Thyroid gland (tissue), 4 donors: ENCODE measurements around the gene FAM50B.

Experiments
- POLR2A ChIP-seq, 2 donors: fragments of 450-650 bp; IDR thresholded peaks; one replicate each; pipeline ENCODE4 v1.6.1; 2017; ENCODE audit warnings: antibody characterized with exemption in 2 of 2, mild to moderate bottlenecking in 2 of 2, moderate library complexity in 1 of 2
- TF ChIP-seq, protein P1 (sequence below), 6 experiments: fragments of 200-600 bp in 3 of 6; fragments of 450-650 bp in 3 of 6; sonication (generic) in 3 of 6; IDR thresholded peaks; one replicate each; pipeline ENCODE4 v1.5.1; 2016 to 2019; ENCODE audit warnings: antibody characterized with exemption in 6 of 6, mild to moderate bottlenecking in 2 of 6, inconsistent platforms in 1 of 6, moderate library complexity in 1 of 6

DNA sequence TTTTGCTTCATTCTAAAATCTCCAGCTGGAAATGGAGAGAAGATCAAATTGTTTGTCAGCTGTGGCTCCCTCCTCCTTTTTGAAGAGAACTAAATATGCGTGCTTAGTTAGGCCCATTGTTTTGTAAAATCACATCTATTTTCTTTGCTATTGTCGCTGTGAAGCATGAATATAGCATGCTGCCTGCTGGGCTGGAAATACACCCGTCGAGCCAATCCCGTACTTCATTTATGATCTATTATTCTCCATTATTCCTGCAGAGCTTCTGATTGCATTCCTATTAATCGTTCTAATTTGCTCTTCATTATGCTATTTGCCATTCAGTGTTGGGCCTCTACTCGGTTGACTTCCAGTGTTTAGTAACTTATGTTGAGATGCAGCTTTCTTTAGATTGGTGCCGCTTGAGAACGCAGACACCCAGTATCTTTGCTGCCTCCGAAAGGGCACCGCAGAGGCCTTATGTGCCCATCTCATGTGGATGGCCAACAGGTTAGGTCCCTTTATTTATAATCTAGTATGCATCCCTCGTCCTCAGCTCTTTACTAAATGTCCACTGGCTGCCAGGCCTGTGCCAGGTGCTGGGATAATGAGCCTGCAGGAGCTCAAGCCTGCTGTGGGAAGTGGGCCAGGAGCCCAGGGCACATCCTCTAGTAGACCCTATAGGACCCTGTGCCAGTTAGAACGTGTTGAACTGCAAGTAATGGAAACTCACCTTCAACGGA lies 45.6 kb downstream of the FAM50B start:
- peak in 1 of 2 donors; percentile 9 for TF ChIP-seq POLR2A (IDR thresholded peaks at IDR 0.05)
- TF ChIP-seq, protein P1, sequence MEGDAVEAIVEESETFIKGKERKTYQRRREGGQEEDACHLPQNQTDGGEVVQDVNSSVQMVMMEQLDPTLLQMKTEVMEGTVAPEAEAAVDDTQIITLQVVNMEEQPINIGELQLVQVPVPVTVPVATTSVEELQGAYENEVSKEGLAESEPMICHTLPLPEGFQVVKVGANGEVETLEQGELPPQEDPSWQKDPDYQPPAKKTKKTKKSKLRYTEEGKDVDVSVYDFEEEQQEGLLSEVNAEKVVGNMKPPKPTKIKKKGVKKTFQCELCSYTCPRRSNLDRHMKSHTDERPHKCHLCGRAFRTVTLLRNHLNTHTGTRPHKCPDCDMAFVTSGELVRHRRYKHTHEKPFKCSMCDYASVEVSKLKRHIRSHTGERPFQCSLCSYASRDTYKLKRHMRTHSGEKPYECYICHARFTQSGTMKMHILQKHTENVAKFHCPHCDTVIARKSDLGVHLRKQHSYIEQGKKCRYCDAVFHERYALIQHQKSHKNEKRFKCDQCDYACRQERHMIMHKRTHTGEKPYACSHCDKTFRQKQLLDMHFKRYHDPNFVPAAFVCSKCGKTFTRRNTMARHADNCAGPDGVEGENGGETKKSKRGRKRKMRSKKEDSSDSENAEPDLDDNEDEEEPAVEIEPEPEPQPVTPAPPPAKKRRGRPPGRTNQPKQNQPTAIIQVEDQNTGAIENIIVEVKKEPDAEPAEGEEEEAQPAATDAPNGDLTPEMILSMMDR (IDR thresholded peaks at IDR 0.05) = no peak
